Stimulated activated naive CD8-positive, alpha-beta T cell treated with anti-CD3 and anti-CD28 coated beads, Interleukin-15, Interleukin-2, amounts not matched to agents 100 U/mL and 50 U/mL, for 24 hours (primary cell): ENCODE measurements around the gene NISCH.

Experiments
- ATAC-seq: fragments of 150-1000 bp; cut with Tn5 transposase; one replicate; pipeline ENCODE4 v1.10.0; 2021
- DNase-seq: peaks from one replicate; pipeline ENCODE4 v3.0.0; 2021

Gene NISCH

DNA sequence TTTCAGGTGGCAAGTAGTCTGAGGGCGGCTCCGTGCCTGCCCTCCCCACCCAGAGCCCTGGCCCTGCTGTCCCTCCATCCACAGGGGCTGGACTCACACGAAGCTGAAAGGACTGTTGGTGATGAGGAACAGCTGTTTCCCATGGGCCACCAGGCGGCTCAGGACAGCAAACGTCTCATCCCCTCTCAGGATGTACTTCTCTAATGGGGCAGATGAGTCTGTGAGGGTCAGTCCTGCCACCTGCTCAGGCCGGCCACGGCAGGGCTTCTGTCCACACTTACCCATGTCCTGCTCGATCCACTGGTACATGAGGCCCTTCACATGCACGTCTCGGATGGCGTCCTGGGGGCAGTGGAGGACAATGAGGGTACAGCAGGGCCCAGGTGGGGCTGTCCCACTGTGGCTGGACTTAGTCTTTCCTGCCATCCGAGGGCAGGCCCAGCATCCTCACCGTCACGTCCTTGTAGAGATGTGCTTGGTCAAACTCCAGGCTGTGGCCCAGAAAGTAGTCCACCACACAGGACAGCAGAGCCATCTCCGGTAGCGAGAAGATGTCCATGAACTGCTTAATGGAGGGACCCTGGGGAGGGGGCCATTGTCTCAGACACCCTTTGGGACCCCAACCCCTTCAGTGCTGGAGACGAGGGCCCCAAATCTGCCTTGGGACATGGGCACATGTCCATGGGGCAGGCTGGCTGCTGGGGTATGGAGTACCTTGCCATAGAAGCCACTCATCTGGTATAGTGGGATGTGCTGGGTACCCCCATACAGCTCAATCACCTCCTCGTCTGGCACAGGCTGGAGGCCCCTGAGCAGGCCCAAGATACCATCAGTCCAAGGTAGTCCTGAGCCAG, 72.6 kb downstream of the NISCH start:
- no peak for ATAC-seq

DNA sequence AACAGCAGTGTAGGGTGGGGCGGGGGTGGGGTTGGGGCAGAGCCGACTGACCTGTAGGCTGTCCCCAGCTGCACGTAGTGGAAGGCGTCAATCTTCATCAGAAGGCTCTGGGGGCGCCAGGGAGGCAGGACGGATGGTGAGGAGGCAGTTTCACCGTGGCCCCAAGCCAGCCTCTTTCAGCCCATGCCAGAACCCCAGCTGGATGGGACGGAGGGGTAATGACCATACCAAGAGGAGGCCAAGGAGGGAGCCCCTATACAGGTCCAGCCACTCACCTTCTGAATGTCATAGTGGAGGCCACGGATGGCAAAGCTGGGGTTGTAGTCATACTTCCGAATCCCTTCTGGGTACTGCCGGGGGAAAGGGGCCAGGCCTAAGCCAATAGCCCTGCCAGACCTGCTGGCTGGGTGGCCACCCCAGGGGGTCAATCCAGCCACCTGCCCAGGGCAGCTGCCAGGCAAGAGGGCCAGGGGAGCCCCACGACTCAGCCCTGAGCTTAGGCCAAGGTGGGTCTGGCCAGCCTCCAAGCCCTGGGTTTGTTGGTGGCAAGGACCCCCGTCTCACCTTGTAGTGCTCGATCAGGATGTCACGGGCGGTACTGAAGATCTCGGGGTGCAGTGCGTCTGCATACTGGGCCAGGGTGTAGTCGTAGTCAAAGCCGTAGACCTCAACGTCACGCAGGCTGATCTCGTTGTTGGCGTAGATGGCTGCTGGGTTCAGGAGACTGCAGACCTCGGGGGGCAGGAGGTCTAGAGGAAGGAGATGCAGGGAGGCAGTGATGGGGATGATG, 73.4 kb downstream of the NISCH start:
- DNase-seq (no peak), ATAC-seq (no peak)

More for the DNA sequence above, 72.6 kb downstream of the NISCH start:
- no peak for DNase-seq

DNA sequence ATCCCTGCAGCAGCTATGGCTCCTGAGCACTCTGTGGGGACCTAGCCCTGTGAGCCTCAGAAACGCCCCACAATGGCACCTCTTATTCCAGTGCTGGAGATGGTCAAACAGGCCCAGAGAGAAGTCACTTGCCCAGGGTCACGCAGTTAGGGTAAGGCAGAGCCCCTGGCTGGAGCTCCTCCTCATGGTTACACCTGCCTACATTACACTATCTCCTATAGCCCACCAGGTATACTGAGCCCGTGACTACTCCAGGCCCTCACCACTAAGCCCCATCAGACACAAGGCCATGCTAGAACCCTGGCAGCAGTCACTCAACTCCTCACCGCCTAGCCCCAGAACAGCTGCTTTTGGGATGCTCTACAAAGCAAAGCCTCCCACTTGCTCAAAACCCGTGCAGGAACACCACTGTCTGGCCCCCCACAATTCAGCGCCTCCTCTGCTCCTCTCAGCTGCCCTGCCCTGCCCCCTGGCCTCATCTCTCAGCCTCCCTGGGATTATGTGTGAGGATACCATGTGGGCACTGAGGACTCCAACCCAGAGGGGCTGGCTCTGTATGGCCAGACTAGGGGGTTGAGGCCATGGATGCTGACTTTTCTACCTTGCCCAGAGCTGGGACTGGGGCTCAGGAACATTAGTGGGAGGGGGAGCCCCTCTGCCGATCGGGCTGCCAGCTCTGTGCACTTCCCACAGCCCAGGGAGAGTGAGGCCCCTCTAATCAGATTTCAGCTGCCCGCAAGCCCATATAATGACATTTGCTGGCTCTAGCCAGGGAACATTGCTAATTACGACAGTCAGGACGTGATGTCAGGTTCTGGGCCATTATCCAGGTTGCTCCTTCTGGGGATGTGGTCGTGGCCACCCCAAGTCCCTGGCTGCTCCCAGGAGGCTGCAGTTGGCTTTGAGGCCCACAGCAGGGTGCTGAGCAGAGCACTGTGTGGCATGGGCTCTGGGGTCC, 74.3 kb downstream of the NISCH start:
- no peak for ATAC-seq
- DNase-seq = no peak

DNA sequence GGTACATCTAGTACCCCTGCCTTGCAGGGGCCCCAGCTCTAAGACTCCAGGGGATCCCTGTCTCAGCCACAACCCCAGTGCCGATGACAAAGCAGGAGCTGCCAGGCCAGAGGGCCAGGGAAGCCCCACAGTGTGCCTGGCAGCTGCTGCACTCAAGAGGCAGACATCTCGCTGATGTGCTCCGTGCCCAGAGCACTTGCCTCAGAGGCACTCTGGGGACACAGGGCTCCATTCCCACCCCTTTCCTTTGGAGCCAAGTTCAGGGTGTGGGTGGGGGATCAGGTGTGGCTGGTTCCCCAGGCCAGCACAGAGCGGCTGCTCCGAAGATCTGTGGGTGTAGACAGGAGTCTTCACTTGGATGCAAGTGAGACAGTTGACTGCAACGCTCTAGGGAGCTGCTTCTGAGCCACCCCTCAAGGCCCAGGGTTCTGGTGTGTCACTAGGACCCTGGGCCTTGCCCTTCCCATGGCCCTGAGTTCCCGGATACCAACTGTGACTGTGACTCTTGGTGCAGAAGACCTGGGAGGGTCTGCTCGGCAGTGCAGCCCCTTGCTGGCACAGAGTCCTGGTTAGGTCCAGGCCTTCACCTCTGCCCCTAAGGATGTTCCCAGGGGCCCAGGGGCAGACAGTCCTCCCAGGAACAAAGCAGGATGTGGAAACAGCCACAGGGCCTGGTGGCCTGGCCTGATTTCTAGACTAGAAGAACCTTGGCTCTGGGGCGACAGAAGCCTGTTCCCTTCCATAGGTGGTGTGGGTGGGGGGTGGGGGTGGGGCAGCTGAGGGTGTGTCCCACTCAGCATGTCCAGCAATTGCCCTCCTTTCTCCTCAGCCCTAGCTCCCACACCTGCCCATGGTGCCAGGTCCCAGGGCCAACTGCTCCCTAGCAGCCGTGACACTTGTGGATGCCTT, 75.8 kb downstream of the NISCH start:
- DNase-seq = peak; percentile 1
- ATAC-seq = no peak

DNA sequence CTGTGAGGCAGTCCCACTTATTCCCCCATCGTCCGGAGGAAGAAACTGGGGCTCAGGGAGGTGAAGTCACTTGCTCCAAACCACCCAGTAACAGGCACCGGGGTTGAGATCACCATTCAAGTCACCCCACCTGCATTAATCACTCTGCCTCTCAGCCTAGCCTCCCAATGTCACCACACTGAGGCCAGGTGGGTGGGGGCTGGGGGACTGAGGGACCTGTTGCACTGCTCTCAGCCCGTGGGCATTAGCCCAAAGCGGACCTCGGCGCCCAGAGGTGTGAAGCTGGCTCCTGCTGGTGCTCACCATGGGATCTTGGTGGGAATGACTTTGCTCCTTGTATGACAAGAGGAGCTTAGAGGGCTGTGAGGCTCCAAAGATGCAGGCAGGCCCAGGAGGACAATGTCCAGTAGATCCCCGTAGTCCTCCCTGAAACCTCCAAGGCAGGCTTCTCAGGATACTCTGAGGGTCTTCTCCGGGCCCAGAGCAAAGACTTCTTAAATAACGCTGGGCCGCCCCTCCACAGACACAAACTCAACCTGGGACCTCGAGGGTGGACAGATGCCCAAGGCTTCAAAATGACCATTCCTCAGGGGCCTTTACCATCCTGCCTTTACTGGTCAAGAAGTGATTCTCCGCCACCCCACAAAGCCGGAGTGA, 76.6 kb downstream of the NISCH start:
- DNase-seq (peak; percentile 13), ATAC-seq (no peak)

DNA sequence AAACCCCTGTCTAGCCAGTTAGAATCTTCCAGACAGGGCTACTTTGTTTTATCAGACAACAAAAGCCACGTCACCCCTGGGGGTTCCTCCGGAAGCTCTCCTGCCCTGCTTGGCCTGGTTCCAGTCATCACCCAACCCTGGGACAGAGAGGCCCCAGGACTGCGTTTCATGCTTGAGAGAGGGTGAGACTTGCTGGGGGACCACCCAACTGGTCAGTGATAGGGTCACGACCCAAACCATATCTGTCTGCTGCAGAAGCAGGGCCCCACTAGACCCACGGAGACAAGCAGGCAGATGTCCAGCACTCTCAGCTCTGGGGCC, 77.1 kb downstream of the NISCH start:
- no peak for ATAC-seq
- DNase-seq = peak; percentile 39

DNA sequence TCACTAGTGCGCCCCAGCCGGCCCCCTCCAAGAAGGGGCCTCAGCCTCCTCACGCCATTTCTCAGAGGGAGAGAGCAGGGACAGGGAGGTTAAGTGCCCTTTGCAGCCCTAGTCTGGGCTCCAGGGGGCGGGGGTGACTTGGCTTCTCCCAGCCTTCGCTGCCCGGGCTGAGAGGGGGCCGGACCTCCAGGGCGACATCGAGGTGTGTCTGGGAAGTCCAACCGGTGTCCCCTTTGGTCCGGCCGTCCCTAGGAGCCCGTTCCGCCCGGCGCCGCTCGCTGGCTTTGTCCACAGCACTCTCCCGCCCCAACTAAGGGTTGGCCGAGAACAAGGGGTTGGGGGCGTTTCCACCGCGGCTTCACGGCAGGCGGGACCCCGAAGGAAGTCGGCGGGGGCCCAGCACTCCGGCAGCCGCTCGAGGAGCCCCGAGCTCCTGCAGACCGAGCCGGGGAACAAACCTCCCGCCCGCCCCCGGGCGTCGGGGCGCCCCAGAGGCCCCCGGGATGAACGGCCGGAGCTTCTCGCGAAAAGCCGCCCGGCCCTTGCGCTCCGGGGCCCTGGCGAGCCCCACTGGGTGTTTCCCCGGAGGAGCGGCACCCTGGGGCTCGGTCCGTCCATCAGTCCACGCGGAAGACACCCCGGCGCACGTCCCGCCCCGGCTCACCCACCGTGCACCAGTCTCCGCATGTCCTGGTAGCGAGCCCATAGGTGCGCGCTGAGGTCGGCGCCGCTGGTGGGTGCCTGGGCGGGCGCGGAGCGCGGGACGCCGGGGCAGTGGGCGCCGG, 77.6 kb downstream of the NISCH start:
- DNase-seq (peak; percentile 43), ATAC-seq (peak; percentile 2)

DNA sequence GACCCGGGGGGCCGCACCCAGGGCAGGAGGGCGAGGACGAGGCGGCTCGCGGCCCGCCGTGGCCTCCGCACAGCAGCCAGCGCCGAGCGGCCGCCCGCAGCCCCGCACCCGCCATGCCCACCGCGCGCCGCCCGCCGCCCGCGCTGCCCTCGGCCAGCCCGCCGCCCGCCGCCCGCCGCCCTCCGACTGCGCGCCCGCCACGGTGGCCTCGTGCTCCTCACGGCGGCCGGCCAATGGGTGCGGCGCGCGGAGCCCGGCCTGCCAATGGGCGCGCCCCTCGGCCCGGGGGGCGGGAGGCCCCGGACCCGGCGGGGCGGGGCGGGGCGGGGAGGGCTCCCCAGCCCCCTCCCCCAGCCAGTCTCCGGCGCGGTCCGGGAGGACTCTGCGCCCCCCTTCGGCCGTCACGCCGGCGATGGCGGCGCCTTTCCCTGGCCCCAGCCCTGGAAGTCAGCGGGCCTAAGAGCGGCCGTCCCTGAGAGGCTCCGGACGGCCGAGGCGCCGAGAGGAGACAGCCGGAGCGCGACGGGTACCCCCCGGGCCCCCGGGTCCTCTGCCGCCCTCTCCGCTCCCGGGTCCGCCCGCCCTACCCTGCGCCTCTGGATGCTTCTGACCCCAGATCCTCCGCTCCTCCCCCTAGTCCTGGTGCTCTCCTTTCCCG, 78.3 kb downstream of the NISCH start, which contains the start of gene NT5DC2:
Gene NT5DC2, minus strand, starts transcription at position 235 of the 658 bp plus-strand sequence. Its CDS starts 120 bp downstream, at position 115.
- DNase-seq = peak; percentile 81
- peak; percentile 56 for ATAC-seq

DNA sequence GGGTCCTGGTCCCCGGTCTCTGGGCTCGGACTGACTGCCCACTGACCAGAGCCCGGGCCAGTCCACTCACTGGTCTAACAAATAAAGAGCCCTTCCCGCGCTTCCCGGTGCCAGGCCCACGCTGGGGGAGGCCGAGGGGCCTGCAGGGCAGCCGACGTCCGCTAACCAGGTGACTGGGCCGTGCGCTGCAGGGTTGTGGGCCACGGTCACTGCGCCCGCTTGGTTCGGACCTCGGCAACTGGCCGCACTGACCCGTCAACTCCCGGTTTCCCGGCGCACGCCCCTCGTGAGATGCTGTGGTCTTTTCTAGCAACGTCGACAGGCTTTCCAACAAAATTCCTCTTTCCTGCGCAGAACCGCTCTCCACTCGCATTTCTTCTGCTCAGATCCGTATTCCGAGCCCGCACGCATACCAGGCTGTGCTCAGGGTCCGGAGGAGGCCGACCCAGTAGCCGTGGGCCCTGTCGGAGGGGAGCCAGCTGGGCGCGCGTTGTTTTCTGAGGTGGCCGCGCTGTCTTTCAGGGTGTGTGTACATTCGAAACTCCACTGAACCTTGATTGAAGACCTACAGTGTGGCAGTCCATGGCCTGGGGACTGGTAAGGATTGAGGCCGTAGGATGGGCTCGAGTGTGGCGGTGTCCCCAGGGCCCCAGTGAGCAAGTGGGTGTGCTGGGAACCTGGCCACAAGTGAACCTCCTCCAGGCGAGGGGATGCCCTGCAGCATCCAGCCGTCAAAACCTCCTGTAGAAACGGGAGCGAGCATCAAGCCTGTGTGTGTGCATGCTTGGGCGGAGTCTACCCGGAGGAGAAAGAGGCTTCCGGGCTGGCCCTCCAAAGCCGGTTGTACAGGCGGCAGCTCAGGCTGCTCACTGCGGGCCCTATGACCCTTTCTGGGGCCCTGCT, 79.1 kb downstream of the NISCH start:
- ATAC-seq = no peak
- no peak for DNase-seq

DNA sequence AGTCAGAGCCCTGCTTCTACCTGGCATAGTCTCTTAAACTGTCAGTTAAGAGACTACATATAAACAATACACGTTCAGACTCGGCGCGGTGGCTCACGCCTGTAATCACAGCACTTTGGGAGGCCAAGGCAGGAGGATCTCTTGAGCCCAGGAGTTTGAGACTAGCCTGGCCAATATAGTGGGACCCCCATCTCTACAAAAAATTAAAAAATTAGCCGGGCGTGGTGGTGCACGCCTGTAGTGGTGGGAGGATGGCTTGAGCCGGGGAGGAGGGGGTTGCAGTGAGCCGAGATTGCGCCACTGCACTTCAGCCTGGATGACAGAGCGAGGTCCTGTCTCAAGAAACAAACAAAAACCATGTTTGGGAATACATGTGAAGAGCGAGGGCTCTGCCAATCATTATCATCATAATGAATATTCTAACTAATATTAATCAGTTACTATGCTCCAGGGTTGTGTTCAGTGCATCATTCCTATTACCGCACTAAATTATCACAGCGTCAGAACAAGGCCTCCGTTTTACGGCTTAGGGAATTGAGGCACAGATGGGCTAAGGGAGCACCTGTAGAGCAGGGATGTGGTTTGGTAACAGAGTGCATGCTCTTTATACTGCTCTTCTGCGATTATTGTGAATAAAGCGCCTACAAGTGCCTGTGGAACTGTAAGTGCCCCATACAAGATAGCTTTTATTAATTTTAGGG, 80.2 kb downstream of the NISCH start:
- DNase-seq (no peak), ATAC-seq (no peak)

DNA sequence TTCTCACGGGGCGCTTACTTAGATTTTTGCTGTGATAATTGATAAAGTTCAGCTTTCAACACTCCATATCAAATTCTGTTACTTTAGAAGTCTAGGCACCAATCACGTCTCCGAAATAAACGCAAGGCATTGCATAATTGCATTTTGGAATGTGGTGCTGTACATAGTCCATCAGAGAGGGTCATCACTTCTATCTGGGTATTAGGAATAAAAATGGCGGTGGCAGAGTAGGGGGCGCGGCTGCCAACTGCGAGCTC, 80.6 kb downstream of the NISCH start:
- ATAC-seq = no peak
- no peak for DNase-seq

DNA sequence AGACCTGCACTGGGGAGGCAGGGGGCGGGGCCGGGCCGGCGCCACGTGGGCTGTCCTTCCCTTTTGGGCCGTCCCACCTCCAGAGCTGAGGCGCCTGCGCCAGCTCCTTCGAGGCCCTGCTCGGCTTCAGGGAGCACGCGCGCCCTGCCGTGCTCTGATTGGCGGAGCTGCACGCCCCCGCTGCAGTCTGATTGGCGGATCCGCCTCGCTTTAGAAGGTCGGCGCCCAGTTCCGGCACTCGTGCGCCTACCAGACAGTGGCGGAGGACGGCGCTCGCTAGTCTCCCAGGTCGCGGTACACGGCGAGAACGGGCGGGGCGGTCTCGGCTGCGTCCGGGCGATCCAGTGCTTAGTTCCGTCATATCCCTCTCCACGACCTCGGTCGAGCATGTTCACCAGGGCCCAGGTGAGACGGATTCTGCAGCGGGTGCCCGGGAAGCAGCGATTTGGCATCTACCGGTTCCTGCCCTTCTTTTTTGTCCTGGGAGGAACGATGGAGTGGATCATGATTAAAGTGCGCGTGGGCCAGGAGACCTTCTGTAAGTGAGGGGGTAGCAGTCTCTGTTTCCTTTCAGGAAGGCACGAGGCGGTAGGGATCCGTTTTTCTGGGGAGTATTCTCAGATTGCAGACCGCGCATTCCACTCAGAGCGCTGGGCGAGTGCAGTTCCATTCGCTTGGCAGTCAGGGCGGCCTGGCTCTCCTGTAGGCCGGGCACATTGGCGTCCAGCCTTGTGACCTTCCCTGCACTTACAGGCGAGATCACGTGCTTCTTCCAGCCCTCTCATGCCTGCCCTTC, 81.2 kb downstream of the NISCH start, which contains the start of gene UQCC5:
Gene UQCC5, plus strand, starts transcription at position 237 of the 796 bp plus-strand sequence. Its CDS starts 151 bp downstream, at position 388.
- peak; percentile 97 for DNase-seq
- ATAC-seq = peak; percentile 93

DNA sequence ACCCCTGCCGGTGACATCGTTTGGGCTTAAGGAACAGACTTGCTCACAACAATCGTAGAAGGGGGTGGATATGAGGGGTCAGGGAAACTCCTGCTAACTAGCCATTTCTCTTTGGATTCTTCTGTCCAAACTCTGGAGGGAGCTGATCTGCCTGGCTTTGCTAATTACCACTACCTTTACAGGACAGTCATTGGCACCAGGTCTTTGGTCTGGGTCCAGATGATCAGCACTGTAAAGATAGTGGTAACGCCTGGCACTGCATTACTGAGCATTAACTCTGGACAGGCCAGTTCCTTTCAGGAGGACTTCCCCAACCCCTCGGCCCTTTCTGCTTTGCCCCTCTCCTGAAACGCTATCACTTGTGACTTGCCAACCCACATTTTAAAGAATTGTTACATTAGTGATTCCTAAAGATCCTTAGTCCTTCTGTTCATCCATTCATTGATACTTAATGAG, 81.8 kb downstream of the NISCH start:
- no peak for DNase-seq

DNA sequence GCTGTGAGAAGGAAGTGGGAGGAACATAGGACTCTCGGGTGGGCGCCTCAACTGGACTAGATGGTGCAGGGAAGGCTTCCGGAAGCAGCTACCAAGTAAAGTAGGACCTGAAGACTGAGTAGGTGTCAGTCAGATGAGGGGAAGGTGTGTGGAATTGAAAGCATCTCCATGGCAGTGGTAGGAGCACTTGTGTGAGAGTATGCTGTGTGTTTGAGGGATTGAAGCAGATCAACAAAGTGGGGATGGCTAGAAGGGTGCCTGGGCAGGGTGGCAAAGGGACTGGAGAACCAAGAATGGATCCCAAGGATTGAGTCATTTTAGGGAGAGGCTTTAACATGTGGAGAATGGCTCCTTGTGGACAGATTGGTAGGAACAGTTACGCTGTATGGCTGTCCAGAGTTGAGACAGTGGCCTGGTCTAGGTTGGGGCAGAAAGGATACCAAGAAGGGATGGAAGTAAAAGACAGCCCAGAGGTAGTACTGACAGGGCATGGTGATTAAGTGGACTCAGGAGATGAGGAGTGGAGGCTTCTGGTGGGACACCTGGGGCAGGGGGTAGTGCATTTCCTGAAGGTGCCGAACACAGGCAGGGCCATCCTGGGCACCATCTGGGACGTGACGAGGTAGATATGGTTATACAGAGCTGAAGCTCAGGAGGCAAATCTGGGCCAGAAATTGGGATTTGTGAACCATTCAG, 82.5 kb downstream of the NISCH start:
- no peak for DNase-seq
- no peak for ATAC-seq

More for the DNA sequence above, 81.8 kb downstream of the NISCH start:
- ATAC-seq = no peak

DNA sequence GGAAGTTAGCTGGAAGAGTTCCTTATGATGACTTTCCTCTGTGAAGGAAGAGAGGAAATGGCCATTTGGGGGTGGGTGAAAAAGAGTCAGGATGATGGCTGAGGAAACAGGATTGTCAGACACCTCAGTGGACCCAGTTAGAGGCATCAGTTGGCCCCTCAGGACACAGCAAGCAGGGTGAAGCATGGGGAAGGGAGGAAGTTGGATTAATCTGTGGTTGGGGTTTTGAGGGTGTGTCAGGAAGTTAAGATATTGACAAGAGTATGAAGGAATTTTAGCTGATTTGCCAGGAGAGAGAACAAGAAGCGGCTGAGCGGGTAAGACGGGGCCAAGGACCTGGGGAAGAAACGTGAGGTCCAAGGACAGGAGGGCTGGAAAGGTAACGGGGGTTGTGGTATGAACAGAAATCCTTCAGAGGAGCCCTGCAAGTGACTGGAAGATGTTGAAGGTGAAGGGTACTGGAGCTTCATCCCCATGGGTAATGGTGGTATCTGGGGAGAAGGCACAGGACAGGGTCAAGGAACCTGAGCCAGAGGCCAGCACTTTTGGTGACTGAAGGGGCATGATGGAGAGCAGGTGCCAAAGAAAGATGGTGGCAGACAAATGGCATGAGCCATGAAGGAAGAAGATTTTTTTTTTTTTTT, 83.7 kb downstream of the NISCH start:
- DNase-seq = no peak
- ATAC-seq = no peak
